GM23248 (cell line): ENCODE results near the gene HHLA2. TPM values are rescaled to one million over a fixed set of nuclear protein-coding genes. Genes with fewer than 3 reads are reported as not detected.

Experiments
- DNase-seq: peaks from one replicate; pipeline ENCODE4 v3.0.0-alpha.2; 2015
- H2AFZ ChIP-seq: fragments of 200-600 bp; sonication (generic); 2 replicates; pipeline ENCODE4 v1.6.1; 2016; ENCODE audit warnings: antibody characterized with exemption
- H3F3A ChIP-seq: fragments of 200-600 bp; sonication (generic); 2 replicates; pipeline ENCODE4 v1.6.1; 2016; ENCODE audit warnings: mild to moderate bottlenecking, antibody characterized with exemption, mixed run types; ENCODE audit not compliant: insufficient read depth
- H3K27ac ChIP-seq: fragments of 200-600 bp; sonication (generic); 2 replicates; pipeline ENCODE4 v1.5.1; 2016; ENCODE audit warnings: mild to moderate bottlenecking
- H3K27me3 ChIP-seq: fragments of 200-600 bp; sonication (generic); replicated peaks from 2 replicates; pipeline ENCODE4 v1.6.1; 2016; ENCODE audit warnings: mild to moderate bottlenecking; ENCODE audit not compliant: insufficient read depth
- H3K36me3 ChIP-seq: fragments of 200-600 bp; sonication (generic); 2 replicates; pipeline ENCODE4 v1.6.1; 2016; ENCODE audit warnings: low read depth, mild to moderate bottlenecking
- H3K4me1 ChIP-seq: fragments of 200-600 bp; sonication (generic); 2 replicates; pipeline ENCODE4 v1.6.1; 2016; ENCODE audit warnings: mild to moderate bottlenecking; ENCODE audit not compliant: insufficient read depth
- H3K4me2 ChIP-seq: fragments of 200-600 bp; sonication (generic); one replicate; pipeline ENCODE4 v1.6.1; 2016; ENCODE audit warnings: mild to moderate bottlenecking; ENCODE audit not compliant: unreplicated experiment
- H3K4me3 ChIP-seq: fragments of 200-600 bp; sonication (generic); 2 replicates; pipeline ENCODE4 v1.5.1; 2016; ENCODE audit warnings: mild to moderate bottlenecking
- H3K79me2 ChIP-seq: fragments of 200-600 bp; sonication (generic); 2 replicates; pipeline ENCODE4 v1.6.1; 2016; ENCODE audit warnings: mild to moderate bottlenecking; ENCODE audit not compliant: insufficient read depth
- H3K9ac ChIP-seq: fragments of 200-600 bp; sonication (generic); 2 replicates; pipeline ENCODE4 v1.6.1; 2016; ENCODE audit warnings: mild to moderate bottlenecking
- H3K9me2 ChIP-seq: fragments of 200-600 bp; sonication (generic); 2 replicates; pipeline ENCODE4 v1.6.1; 2016; ENCODE audit warnings: mixed run types, mild to moderate bottlenecking, moderate library complexity; ENCODE audit not compliant: insufficient read depth
- H3K9me3 ChIP-seq: fragments of 200-600 bp; sonication (generic); one replicate; pipeline ENCODE4 v1.6.1; 2017; ENCODE audit warnings: low read depth
- H4K20me1 ChIP-seq: fragments of 200-600 bp; sonication (generic); 2 replicates; pipeline ENCODE4 v1.6.0; 2016; ENCODE audit not compliant: insufficient read depth
- EZH2 ChIP-seq: fragments of 200-600 bp; sonication (generic); IDR thresholded peaks from 2 replicates; pipeline ENCODE4 v1.6.1; 2018; ENCODE audit warnings: antibody characterized with exemption, mild to moderate bottlenecking; ENCODE audit not compliant: insufficient read depth, poor library complexity, severe bottlenecking
- EZH2phosphoT487 ChIP-seq: fragments of 200-600 bp; sonication (generic); IDR thresholded peaks from 2 replicates; pipeline ENCODE4 v1.6.1; 2018; ENCODE audit warnings: antibody characterized with exemption, moderate library complexity, mild to moderate bottlenecking, low read depth; ENCODE audit not compliant: insufficient read depth
- WGBS, 2 experiments: methylation state at CpG; one replicate each; pipeline ENCODE4 v1.1.6; 2015 to 2017; ENCODE audit warnings: low lambda C conversion rate in 2 of 2, low coverage in 1 of 2; ENCODE audit errors: missing lambda C conversion rate in 2 of 2; 5-methylcytosine and 5-hydroxymethylcytosine counted together
- in situ Hi-C: fragments of 300-500 bp; cut with MboI; formaldehyde crosslinking; loops from 2 replicates; pipeline ENCODE4 v1.15.0; 2020
- polyA plus RNA-seq: library from polyadenylated mRNA; unstranded; fragments of >200 nt; fragmentation: Nextera tagmentation; extraction: Ambion mirVana; gene quantifications from 2 replicates; pipeline ENCODE4 v1.2.1, GENCODE V29; 2016
- total RNA-seq: library from RNA; depleted of rRNA; stranded (reverse); fragments of >200 nt; shearing (Covaris generic); gene quantifications from 2 replicates; pipeline ENCODE4 v1.2.3, GENCODE V29; 2014

Gene HHLA2
- total and polyA plus RNA-seq, 2 experiments from 2014 or later: not detected

DNA sequence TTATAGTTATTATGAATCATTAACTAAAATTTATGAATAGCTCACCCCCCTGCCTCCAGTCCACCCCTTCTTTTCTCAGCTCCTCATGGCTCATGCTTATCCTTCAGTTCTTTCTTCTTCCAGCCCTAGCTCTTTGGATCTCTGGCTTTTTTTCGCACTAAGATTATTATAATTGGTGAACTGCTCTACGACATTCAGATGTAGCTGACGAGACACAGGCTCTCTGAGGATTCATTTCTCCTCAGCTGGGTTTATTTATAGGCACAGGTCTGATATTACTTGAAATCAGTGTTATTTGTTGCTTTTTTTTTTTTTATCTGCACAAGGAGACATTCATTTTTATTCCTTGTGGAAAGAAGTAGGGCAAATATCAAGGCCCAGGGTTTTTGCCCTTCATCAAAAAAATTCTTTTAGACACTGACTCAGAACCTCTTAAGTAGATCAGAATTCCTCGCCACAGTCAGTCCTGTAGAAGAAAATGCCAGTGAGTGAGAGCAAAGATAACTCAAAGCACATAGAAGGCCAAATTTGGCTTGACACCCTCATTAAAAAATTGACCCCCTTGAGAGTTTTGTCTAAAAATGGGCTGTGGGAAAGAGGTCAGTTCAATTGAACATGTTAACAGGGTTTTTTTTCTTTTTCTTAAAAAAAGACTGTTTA, 107.5 kb downstream of the HHLA2 start:
- H3K79me2 ChIP-seq: no peaks in the 10 kb centered on the region
- no peaks in the 10 kb centered on the region for H3K27me3 ChIP-seq
- H3K9me2 ChIP-seq: no peaks in the 10 kb centered on the region
- 95 to 98% methylated on average over 4 of the region's 4 CpGs for WGBS, 2 experiments
- in situ Hi-C loops: no loop called here
- H3K4me3 ChIP-seq: no peak overlapping the region
- no peak for TF ChIP-seq EZH2phosphoT487
- TF ChIP-seq EZH2: no peak
- H3K9ac ChIP-seq: no peak overlapping the region
- H3K9me3 ChIP-seq: no peaks in the 10 kb centered on the region
- H3K4me2 ChIP-seq: no peak overlapping the region
- peak; percentile 23 for DNase-seq
- H3K4me1 ChIP-seq: peaks cover 12% of the 10 kb centered on the region; the same call in 1 of the 2 replicates
- no peaks in the 10 kb centered on the region for H3K36me3 ChIP-seq
- no peak overlapping the region for H3K27ac ChIP-seq
- H3F3A ChIP-seq: no peaks in the 10 kb centered on the region
- no peaks in the 10 kb centered on the region for H4K20me1 ChIP-seq
- no peak overlapping the region for H2AFZ ChIP-seq

- Histone ChIP-seq H3K4me1 (peaks cover 12% of the 10 kb centered on the region; the same call in 1 of the 2 replicates), H3F3A (no peaks in the 10 kb centered on the region), H3K27me3 (no peaks in the 10 kb centered on the region), H3K4me3 (no peak overlapping the region), H3K9ac (no peak overlapping the region), H3K27ac (no peak overlapping the region), H3K79me2 (no peaks in the 10 kb centered on the region), H3K9me2 (no peaks in the 10 kb centered on the region), H3K9me3 (no peaks in the 10 kb centered on the region), H2AFZ (no peak overlapping the region), H3K4me2 (no peak overlapping the region), H4K20me1 (no peaks in the 10 kb centered on the region), H3K36me3 (no peaks in the 10 kb centered on the region)
- no peak for TF ChIP-seq EZH2
- no peak for TF ChIP-seq EZH2phosphoT487
- in situ Hi-C loops: no loop called here
- WGBS, 2 experiments: 93% methylated on average over 2 of the region's 2 CpGs
- peak; percentile 28 for DNase-seq
Measured at GRCh38 chr3:108404368-108404767, 108.0 kb downstream of the HHLA2 start.

GRCh38 chr3:108406063-108406660, 109.8 kb downstream of the HHLA2 start:
- Histone ChIP-seq H2AFZ (no peak overlapping the region), H3K27ac (no peak overlapping the region), H3K36me3 (no peaks in the 10 kb centered on the region), H3K9ac (no peak overlapping the region), H3K79me2 (no peaks in the 10 kb centered on the region), H3K27me3 (no peaks in the 10 kb centered on the region), H3K9me3 (no peaks in the 10 kb centered on the region), H3K4me1 (peaks cover 12% of the 10 kb centered on the region; the same call in 1 of the 2 replicates), H3K4me2 (no peak overlapping the region), H4K20me1 (no peaks in the 10 kb centered on the region), H3F3A (no peaks in the 10 kb centered on the region), H3K9me2 (no peaks in the 10 kb centered on the region), H3K4me3 (no peak overlapping the region)
- DNase-seq: peak; percentile 45
- WGBS, 2 experiments: 72 to 75% methylated on average over 3 of the region's 3 CpGs
- in situ Hi-C loops: no loop called here
- TF ChIP-seq EZH2phosphoT487: no peak
- TF ChIP-seq EZH2: no peak

- WGBS, 2 experiments: 47 to 55% methylated on average over 7 of the region's 7 CpGs
- in situ Hi-C loops: no loop called here
Measured at GRCh38 chr3:108406661-108407206, 110.4 kb downstream of the HHLA2 start.

More at GRCh38 chr3:108406661-108407206, 110.4 kb downstream of the HHLA2 start:
- no peak for TF ChIP-seq EZH2
- TF ChIP-seq EZH2phosphoT487: no peak
- H3F3A ChIP-seq: no peaks in the 10 kb centered on the region
- no peak overlapping the region for H3K9ac ChIP-seq
- H3K4me1 ChIP-seq: peaks cover 12% of the 10 kb centered on the region; the same call in 1 of the 2 replicates
- DNase-seq: peak; percentile 68
- no peaks in the 10 kb centered on the region for H4K20me1 ChIP-seq
- no peak overlapping the region for H2AFZ ChIP-seq
- no peaks in the 10 kb centered on the region for H3K36me3 ChIP-seq
- no peaks in the 10 kb centered on the region for H3K79me2 ChIP-seq
- no peak overlapping the region for H3K27ac ChIP-seq
- no peaks in the 10 kb centered on the region for H3K9me3 ChIP-seq
- no peaks in the 10 kb centered on the region for H3K9me2 ChIP-seq
- no peak overlapping the region for H3K4me3 ChIP-seq
- H3K27me3 ChIP-seq: no peaks in the 10 kb centered on the region
- H3K4me2 ChIP-seq: no peak overlapping the region
